Stimulated activated CD8-positive, alpha-beta memory T cell treated with anti-CD3 and anti-CD28 coated beads, Interleukin-4, amount 100 ng/mL, for 4 hours (primary cell): Measurements from ENCODE around the gene SARS2.

ENCODE experiments used
- DNase-seq, 2 donors: peaks; one replicate each; pipeline ENCODE4 v3.0.0-alpha.2; 2020; ENCODE audit warnings: low read depth in 2 of 2, low spot score in 1 of 2

SARS2 gene

DNA sequence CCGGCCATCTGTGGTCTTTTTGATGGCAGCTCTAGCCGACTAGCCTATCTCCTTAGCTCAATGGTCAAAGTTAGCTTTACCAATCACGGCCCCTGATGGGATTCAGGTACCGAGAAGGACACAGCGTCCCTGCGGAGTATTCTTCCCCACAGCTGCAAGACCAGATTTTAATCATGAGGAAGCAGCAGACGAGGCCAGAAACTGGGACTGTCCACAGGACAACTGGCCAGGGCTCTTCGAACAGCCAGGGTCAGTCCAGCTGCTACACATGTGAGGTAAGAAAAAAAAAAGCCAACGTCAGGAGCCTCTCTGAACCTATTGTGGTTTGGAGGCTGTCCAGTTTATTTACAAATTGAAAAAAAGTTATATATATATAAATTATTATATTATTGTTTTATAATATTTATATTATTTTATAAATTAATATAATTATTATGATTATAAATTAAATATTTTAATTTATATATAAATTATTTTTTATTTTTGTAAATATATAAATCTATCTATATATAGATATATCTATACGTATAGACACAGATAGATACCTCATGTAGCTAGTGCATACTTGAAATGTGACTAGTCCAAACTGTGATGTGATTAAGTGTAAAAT is 63.3 kb downstream of the SARS2 start:
- DNase-seq = no peak
